MM.1S (cell line): ENCODE results near the gene ALDOB.

ENCODE experiments used
- CTCF ChIP-seq: fragments of 300-600 bp; sonication (generic); IDR thresholded peaks from 2 replicates; pipeline ENCODE4 v1.5.1; 2016; ENCODE audit warnings: antibody characterized with exemption, low read length, mixed read lengths
- EZH2phosphoT487 ChIP-seq: fragments of 300-600 bp; sonication (generic); IDR thresholded peaks from 2 replicates; pipeline ENCODE4 v1.6.1; 2018; ENCODE audit warnings: antibody characterized with exemption, low read length

- TF ChIP-seq CTCF (no peak), EZH2phosphoT487 (no peak)
Measured at GRCh38 chr9:101380295-101380694, 55.3 kb downstream of the ALDOB start.
